ENCODE measurements around the gene TMEM273.
"Not testable (repeated sequence)": the region's sequence is repeated elsewhere in the genome, so short reads cannot be mapped to it uniquely, and the experiment has no call there.

Gene TMEM273

GRCh38 chr10:49205206-49205605, 17.0 kb upstream of the TMEM273 start:
- no peak for DNase-seq

GRCh38 chr10:49204119-49204518, 15.9 kb upstream of the TMEM273 start:
- DNase-seq = no peak

- no peak for DNase-seq
These were observed 14.1 kb upstream of the TMEM273 start for GRCh38 chr10:49202266-49202665.

GRCh38 chr10:49200854-49201253, 12.7 kb upstream of the TMEM273 start:
- DNase-seq = no peak

- no peak for DNase-seq
These were observed 9.0 kb upstream of the TMEM273 start for GRCh38 chr10:49197171-49197570.

- not testable (repeated sequence) for DNase-seq
These were observed 7.7 kb upstream of the TMEM273 start for GRCh38 chr10:49195864-49196263.

GRCh38 chr10:49194212-49194920, 6.2 kb upstream of the TMEM273 start:
- no peak for DNase-seq

GRCh38 chr10:49191349-49191748, 3.2 kb upstream of the TMEM273 start:
- DNase-seq = no peak

GRCh38 chr10:49189422-49189821, 1.2 kb upstream of the TMEM273 start:
- no peak for DNase-seq

GRCh38 chr10:49187044-49187484, 1.1 kb downstream of the TMEM273 start:
- no peak for DNase-seq

- no peak for DNase-seq
These were observed 1.6 kb downstream of the TMEM273 start for GRCh38 chr10:49186613-49187012.

GRCh38 chr10:49185213-49185612, 3.0 kb downstream of the TMEM273 start:
- DNase-seq = no peak

GRCh38 chr10:49184642-49185111, 3.5 kb downstream of the TMEM273 start:
- DNase-seq = no peak

GRCh38 chr10:49183596-49184542, 4.3 kb downstream of the TMEM273 start:
- no peak for DNase-seq

- no peak for DNase-seq
These were observed 5.4 kb downstream of the TMEM273 start for GRCh38 chr10:49182776-49183175.

- DNase-seq = no peak
These were observed 7.7 kb downstream of the TMEM273 start for GRCh38 chr10:49180444-49180860.

GRCh38 chr10:49179699-49180443, 8.3 kb downstream of the TMEM273 start:
- DNase-seq = no peak

- no peak for DNase-seq
These were observed 9.4 kb downstream of the TMEM273 start for GRCh38 chr10:49178489-49179471.

GRCh38 chr10:49177391-49178355, 10.5 kb downstream of the TMEM273 start:
- DNase-seq = peak in 19 of 58 donors; percentile 24 to 69 (median 42)
